ENCODE measurements around the gene DDAH1.

DDAH1 gene

GRCh38 chr1:85417876-85418275 is 47.1 kb downstream of the DDAH1 start:
- DNase-seq (ENCODE audit: low read depth in 1 of 2, low spot score in 1 of 2): no peak
- TF ChIP-seq JUND (IDR thresholded peaks at IDR 0.05; ENCODE audit: low read depth): no peak
- in situ Hi-C loops (cut with HindIII; ENCODE audit: low pct_unique_long_range_greater_than_20kb, low sequenced_read_pairs): no loop called here

GRCh38 chr1:85417017-85417416 is 47.9 kb downstream of the DDAH1 start:
- in situ Hi-C loops (cut with HindIII; ENCODE audit: low pct_unique_long_range_greater_than_20kb, low sequenced_read_pairs): no loop called here
- DNase-seq (ENCODE audit: low read depth in 1 of 2, low spot score in 1 of 2): no peak
- no peak for TF ChIP-seq JUND (IDR thresholded peaks at IDR 0.05; ENCODE audit: low read depth)

- DNase-seq (ENCODE audit: low read depth in 1 of 2, low spot score in 1 of 2): no peak
- in situ Hi-C loops (cut with HindIII; ENCODE audit: low pct_unique_long_range_greater_than_20kb, low sequenced_read_pairs): no loop called here
- TF ChIP-seq JUND (IDR thresholded peaks at IDR 0.05; ENCODE audit: low read depth): no peak
These were observed 51.8 kb downstream of the DDAH1 start for GRCh38 chr1:85413169-85413568.

GRCh38 chr1:85411567-85412305 is 53.2 kb downstream of the DDAH1 start:
- DNase-seq (ENCODE audit: low read depth in 1 of 2, low spot score in 1 of 2): no peak
- TF ChIP-seq JUND (IDR thresholded peaks at IDR 0.05; ENCODE audit: low read depth): no peak
- in situ Hi-C loops (cut with HindIII; ENCODE audit: low pct_unique_long_range_greater_than_20kb, low sequenced_read_pairs): no loop called here

GRCh38 chr1:85409516-85409915 is 55.4 kb downstream of the DDAH1 start:
- no peak for TF ChIP-seq JUND (IDR thresholded peaks at IDR 0.05; ENCODE audit: low read depth)
- in situ Hi-C loops (cut with HindIII; ENCODE audit: low pct_unique_long_range_greater_than_20kb, low sequenced_read_pairs): no loop called here

GRCh38 chr1:85407746-85408377 is 57.1 kb downstream of the DDAH1 start:
- no peak for DNase-seq (ENCODE audit: low read depth in 1 of 2, low spot score in 1 of 2)
- in situ Hi-C loops (cut with HindIII; ENCODE audit: low pct_unique_long_range_greater_than_20kb, low sequenced_read_pairs): no loop called here
- TF ChIP-seq JUND (IDR thresholded peaks at IDR 0.05; ENCODE audit: low read depth): no peak

More at GRCh38 chr1:85409516-85409915, 55.4 kb downstream of the DDAH1 start:
- no peak for DNase-seq (ENCODE audit: low read depth in 1 of 2, low spot score in 1 of 2)

- in situ Hi-C loops (cut with HindIII; ENCODE audit: low pct_unique_long_range_greater_than_20kb, low sequenced_read_pairs): no loop called here
- no peak for TF ChIP-seq JUND (IDR thresholded peaks at IDR 0.05; ENCODE audit: low read depth)
- no peak for DNase-seq (ENCODE audit: low read depth in 1 of 2, low spot score in 1 of 2)
These were observed 57.9 kb downstream of the DDAH1 start for GRCh38 chr1:85406887-85407533.

- in situ Hi-C loops (cut with HindIII; ENCODE audit: low pct_unique_long_range_greater_than_20kb, low sequenced_read_pairs): no loop called here
- no peak for DNase-seq (ENCODE audit: low read depth in 1 of 2, low spot score in 1 of 2)
- TF ChIP-seq JUND (IDR thresholded peaks at IDR 0.05; ENCODE audit: low read depth): no peak
These were observed 58.9 kb downstream of the DDAH1 start for GRCh38 chr1:85406081-85406480.

- TF ChIP-seq JUND (IDR thresholded peaks at IDR 0.05; ENCODE audit: low read depth): no peak
- in situ Hi-C loops (cut with HindIII; ENCODE audit: low pct_unique_long_range_greater_than_20kb, low sequenced_read_pairs): no loop called here
- no peak for DNase-seq (ENCODE audit: low read depth in 1 of 2, low spot score in 1 of 2)
These were observed 60.6 kb downstream of the DDAH1 start for GRCh38 chr1:85404408-85404807.

- TF ChIP-seq JUND (IDR thresholded peaks at IDR 0.05; ENCODE audit: low read depth): no peak
- DNase-seq (ENCODE audit: low read depth in 1 of 2, low spot score in 1 of 2): peak in 1 of 2 experiments; percentile 4
- in situ Hi-C loops (cut with HindIII; ENCODE audit: low pct_unique_long_range_greater_than_20kb, low sequenced_read_pairs): no loop called here
These were observed 66.4 kb downstream of the DDAH1 start for GRCh38 chr1:85398391-85399064.

- in situ Hi-C loops (cut with HindIII; ENCODE audit: low pct_unique_long_range_greater_than_20kb, low sequenced_read_pairs): no loop called here
- no peak for DNase-seq (ENCODE audit: low read depth in 1 of 2, low spot score in 1 of 2)
- TF ChIP-seq JUND (IDR thresholded peaks at IDR 0.05; ENCODE audit: low read depth): no peak
These were observed 67.4 kb downstream of the DDAH1 start for GRCh38 chr1:85397490-85398032.

- no peak for TF ChIP-seq JUND (IDR thresholded peaks at IDR 0.05; ENCODE audit: low read depth)
- in situ Hi-C loops (cut with HindIII; ENCODE audit: low pct_unique_long_range_greater_than_20kb, low sequenced_read_pairs): no loop called here
- DNase-seq (ENCODE audit: low read depth in 1 of 2, low spot score in 1 of 2): no peak
These were observed 68.8 kb downstream of the DDAH1 start for GRCh38 chr1:85396194-85396593.
